NCI-H1105 treated with DMSO at 0.1 percent for 48 hours (cell line): ENCODE results near the gene YAP1.

Source experiments
- DNase-seq: peaks from one replicate; lab custom pipeline; 2025; lab: John Stamatoyannopoulos, UW

The YAP1 gene

DNA sequence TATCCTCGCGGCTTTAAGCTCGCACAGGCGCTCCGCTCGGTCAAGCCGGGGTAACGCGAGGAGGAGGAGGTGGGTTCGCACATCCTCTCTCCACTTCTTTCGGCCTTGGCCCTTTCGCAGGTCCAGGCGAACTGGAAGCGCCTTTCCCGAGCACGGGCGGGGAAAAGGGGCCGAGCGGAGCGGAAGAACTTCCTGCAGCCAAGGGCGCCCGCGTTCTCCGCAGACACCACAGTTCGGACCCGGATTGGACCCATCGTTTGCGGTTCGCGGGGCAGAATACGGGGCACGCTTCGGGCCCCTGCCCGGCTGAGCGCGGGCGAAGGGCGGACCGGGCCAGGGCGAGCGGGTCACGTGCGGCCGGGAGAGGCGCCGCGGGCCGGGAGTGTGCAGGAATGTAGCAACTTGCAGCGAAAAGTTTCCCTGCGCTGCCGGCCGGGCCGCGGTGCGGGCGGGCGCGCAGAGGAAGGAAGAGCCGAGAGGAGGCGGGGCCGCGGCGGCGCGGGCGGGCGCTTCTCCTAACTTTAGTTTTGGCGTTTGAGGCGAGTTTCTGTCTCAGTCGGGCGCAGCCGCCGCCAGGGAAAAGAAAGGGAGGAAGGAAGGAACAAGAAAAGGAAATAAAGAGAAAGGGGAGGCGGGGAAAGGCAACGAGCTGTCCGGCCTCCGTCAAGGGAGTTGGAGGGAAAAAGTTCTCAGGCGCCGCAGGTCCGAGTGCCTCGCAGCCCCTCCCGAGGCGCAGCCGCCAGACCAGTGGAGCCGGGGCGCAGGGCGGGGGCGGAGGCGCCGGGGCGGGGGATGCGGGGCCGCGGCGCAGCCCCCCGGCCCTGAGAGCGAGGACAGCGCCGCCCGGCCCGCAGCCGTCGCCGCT is at the start of gene YAP1:
TSS of gene YAP1 (plus strand) at position 552 of the 865 bp plus-strand sequence. CDS start 402 bp downstream, outside the sequence.
- no peak for DNase-seq

DNA sequence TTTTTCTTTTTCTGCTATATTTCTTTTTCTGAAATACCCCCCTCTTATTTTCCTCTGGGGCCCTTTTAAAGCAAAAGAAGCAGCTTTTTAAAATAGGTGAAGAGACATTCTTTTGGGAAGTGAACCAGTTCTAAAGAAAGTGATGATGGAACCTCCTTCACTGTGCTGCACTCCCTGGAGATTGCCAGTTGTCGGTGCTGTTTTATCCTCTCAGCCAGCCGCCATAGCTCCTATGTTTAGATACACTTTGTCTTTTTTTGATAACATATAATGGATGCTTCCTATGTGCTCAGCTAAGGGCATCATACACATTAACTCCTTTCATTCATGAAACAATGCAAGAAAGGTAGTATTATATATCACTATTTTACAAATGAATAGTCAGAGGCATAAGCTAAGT is 49.0 kb upstream of the YAP1 start:
- DNase-seq: no peak

DNA sequence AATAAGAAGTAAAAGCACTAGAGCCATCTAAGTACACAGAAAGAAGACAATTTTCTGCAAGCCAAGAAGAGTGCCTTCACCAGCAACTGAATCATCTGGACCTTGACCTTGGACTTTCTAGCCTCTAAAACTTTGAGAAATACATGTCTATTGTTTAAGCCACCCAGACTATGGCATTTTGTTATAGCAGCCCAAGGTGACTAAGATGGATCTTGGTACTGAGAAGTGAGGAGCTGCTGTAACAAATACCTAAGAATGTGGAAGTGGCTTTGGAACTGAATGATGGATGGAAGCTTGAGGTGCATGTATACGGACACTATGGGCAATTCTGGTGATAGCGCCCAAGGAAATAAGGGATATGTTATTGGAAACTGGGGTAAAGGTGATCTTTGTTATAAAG is 48.1 kb upstream of the YAP1 start:
- DNase-seq: no peak

DNA sequence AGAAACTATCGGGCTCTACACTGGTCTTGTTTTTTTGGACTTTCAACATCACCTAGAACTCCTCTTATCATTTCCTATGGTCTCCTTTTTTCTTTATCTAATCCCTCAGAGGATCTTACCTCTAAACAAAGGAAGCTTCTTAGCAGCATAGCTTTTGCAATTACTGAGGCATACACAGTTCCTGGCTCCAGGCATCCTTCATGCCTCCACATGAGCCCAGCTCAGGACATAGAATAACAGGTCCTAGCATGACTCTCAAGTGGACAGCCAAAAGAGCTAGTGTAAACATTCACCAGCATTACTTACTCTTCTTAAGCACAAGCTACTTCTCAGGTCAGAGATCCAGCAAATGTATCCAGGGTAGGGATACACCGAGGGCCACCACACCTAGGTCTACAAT is 45.9 kb upstream of the YAP1 start:
- DNase-seq: no peak

DNA sequence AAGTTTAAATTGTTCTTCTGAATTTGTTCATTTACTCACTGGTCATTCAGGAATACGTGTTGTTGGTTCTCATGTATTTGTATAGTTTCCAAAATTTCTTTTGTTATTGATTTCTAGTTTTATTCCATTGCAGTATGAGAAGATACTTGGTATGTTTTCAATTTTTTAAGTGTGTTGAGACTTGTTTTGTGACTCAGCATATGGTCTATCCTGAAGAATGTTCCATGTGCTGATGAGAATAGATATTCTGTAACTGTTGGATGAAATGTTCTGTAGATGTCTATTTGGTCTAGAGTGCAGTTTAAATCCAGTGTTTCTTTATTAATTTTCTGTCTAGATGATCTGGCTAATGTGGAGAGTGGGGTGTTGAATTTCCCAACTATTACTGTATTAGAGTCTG is 39.5 kb upstream of the YAP1 start:
- no peak for DNase-seq

DNA sequence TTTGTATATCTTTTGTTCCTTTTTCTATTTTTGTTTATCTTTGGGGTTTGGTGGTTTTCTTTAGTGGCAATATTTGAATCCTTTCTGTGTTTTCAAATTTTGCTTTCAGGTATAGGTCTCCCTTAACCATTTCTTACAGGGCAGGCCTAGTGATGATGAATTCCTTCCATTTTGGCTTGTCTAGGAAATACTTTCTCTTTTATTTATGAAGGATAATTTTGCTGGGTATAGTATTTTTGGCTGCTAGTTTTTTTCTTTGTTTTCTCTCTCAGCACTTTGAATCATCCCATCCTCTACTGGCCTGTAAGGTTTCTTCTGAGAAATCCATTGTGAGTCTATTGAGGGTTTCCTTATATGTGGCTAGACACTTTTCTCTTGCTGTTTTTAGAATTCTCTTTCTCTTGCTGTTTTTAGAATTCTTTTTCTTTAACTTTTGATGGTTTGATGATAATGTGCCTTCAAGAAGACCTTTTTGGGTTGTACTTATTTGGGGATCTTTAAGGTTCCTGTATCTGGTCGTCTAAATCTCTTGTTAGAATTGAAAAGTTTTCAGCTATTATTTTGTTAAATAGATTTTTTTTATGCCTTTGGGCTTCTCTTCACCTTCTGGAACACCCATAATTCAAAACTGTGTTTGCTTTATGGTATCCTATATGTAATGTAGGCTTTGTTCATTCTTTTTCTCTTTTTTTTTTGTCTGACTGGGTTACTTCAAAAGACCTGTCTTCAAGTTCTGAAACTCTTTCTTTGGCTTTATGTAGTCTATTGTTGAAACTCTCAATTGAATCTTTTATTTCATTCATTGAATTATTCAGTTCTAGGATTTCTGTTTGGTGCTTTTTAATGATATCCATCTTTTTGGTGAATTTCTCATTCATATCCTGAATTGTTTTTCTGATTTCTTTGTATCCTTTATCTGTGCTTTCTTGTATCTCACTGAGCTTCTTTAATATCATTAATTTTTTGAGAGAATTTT is 38.5 kb upstream of the YAP1 start:
- no peak for DNase-seq

DNA sequence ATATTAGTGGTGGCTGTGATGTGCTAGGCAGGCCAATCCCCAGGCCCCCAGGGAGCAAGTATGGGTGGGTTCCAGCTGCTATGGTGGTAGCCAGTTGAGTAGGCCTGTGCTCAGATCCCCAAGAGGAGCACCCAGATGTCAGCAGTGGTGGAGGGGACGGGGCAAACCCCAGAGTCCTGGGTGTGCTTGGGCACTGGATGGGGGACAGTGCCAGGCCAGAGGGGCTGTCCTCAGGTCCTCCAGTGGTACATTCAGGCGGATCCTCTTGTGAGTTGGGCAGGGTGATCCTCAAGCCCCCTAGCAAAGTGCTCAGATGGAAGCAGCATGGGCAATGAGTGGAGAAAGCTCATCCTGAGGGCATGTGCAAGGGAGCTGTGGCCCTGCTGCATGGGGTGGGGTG is 37.0 kb upstream of the YAP1 start:
- no peak for DNase-seq

DNA sequence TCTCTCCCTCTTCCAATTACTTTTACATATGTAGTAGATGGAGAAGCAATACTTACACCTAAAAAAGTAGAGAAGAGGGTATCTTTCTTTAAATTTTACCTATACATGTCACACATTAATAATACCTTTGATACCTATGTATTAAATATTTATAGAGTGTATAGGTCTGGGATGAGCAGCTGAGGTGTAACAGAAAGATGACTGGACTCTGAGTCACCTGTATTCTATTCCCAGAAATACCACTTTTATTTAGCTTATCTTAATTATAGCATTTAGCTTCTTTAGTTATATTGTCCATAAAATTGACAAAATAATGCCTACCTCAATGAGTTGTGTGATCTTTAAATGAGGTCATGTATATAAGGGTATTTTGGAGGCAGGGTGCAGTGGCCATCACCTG is 30.6 kb upstream of the YAP1 start:
- no peak for DNase-seq

DNA sequence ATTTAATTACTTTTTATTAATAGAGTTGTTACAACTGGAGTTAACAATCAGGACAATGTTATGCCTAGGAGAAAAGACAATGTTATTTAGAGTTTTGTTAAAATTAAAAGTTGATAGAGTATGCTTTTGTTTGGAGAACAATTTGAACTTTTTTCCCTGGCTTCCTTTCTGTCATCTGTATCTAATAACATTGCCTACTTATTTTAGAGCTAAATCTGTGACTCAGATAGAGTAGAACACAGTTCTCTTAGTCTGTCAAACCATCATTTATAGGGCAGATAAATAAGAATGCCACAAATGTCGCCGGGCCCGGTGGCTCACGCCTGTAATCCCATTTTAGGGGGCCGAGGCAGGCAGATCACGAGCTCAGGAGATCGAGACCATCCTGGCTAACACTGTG is 28.9 kb upstream of the YAP1 start:
- DNase-seq: no peak

DNA sequence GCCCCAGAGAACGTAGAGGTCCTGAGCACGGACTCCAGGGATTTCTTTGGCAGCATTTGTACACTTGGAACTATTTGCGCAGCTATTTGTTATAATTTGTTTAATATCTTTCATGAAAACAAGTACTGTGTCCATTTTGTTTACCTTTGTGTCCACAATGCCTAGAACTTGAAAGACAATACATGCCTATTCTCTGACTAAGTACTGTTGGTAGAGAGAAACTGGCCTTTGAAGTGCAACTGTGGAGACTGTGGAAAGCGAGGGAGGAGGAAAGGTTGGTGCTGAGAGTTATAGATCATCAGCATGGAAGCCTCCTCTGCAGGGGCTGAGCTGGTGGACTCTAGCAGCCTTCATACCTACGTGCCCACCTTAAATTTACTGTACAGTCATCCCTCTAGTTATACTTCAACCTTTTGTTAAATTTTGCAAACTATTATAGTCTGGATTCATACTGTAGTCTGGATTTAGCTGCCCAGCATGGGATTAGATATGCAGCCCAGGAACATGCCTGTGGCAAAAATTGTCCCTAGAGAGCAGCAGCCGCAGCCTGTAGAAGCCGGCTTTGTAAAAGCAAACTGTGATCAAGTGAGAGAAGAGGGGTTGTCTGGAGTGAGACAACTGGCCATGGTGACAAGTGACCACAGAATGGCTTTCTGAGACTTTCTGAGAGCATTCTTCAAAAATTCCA is 24.2 kb upstream of the YAP1 start:
- DNase-seq: no peak

DNA sequence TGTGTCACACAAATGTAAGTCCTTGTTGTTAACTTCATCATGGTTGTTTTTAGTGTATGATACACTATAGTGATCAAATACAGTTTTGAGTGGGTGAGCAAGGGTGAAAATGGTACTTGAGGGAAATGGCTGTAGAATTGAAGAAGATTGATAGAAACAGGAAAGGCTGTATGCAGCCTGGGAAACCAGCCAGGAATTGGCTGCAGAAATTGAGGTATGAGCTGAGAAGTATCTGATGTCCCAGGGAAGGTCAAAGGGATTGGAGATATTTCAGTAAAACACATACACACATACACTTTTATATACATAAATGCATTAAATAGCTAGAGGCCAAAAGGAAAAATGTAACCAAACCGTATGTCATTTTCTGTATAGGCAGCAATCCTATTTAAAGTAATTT is 13.1 kb upstream of the YAP1 start:
- DNase-seq: no peak

DNA sequence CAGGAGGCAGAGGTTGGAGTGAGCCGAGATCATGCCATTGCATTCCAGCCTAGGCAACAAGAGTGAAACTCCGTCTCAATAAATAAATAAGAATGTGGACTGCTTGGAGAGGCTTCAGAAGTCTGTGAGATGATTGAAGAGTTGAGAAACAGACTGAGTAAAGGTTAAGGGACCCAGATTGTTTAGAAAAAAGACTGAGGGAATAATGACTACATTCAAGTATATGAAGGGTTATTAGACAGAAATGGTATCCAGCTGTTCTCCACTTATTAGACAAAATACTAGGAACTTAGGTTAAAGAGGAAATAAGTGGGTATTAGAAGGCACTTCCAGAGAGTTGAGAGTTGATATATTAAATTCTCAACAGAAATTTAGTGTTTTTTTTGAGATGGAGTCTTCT is 10.5 kb upstream of the YAP1 start:
- DNase-seq: no peak

DNA sequence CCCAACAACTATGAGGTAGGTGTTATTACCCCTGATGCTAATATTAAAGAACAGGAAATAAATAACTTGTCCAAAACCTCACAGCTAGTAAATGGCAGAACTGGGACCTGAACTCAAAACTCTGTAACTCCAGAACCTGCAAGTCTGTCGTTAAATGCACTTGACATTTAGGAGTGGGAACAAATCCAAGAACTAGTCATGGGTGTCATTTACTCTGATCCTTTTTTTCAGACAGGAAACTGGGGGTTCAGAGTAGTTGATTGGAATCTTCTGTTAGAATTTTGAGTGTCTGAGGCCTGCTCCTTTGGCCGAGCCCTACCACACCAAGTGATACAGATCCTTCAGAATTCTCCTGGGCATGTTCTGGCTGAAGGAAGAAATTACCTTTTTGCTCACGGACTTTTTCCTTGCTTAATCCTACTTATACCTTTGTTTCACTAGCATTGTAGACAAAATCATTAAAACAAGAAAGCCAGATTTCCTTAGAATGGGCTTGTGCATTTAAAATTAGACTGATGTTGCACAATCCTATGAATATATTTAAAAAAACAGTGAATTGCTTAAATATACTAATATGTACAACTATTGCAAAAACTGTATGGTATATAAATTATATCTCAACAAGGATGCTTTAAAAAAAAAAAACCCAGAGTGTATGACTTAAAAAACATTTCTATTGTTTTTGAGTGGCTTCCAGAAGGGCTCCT is 1.4 kb upstream of the YAP1 start:
- no peak for DNase-seq

DNA sequence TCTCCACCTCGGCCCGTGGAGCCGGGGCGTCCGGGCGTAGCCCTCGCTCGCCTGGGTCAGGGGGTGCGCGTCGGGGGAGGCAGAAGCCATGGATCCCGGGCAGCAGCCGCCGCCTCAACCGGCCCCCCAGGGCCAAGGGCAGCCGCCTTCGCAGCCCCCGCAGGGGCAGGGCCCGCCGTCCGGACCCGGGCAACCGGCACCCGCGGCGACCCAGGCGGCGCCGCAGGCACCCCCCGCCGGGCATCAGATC is 439 bp downstream of the YAP1 start:
- DNase-seq: no peak

DNA sequence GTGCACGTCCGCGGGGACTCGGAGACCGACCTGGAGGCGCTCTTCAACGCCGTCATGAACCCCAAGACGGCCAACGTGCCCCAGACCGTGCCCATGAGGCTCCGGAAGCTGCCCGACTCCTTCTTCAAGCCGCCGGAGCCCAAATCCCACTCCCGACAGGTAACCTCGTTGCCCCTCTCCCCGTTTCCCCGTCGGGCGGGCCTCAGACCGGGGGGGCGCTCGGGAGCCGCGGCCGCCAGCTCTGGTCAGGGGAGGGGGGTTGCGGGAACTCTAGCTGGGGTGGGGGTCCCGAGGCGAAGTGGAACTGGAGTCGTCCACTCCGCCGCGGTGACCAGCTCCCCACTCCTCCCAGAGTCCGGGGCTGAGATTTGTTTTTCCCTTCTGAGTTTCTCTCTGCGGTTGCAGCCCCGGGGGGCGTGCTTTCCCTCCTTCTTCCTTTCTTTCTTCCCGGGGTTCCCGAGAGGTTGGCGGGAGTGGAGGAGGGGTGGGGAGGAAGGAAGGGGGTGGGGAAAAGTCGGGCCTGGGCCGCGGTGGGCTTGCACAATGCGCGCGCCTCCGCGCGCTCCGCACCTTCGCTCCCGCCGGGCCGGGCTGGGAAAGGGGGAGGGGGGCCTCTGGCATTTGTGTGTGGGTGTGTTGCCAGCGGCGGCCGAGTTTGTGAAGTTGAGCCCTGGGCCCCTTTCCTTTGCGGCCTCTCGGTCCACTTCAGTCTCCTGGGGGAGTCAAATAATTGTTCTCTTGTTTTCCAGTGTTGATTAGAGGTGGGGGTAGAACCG is 952 bp downstream of the YAP1 start:
- DNase-seq: no peak

DNA sequence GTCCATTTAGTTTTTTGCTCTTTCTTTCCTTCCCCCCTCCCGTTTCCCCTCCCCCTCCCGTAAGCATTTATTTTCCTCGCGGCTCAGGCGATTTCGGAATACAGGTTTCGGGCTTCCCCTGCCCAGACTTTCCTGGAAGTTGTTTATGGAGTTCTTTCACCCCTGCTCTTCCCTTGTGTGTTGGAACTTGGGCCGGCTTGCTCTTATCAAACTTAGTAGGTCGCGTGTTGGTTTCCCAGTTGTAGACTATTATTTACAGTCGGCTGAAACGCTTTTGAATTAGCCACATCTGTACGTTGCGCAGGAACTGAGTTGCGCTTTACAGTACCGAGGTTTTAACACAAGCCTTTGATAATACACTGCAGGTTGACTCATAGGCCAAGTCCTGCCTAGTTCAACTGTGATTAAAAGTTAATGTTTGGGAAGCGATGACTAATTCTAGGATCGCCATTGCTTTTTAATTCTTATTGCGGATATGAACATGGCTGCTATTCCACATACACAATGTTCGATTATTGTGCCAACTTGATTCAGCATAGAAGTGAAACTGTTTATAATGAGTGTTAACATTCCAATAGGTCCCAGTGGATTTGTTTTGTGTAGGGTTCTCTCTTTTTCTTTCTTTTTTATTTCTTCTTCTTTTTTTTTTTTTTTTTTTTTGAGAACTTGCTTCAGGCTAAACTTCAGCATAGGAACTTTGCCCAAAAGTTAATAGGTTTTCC is 1.7 kb downstream of the YAP1 start:
- no peak for DNase-seq

DNA sequence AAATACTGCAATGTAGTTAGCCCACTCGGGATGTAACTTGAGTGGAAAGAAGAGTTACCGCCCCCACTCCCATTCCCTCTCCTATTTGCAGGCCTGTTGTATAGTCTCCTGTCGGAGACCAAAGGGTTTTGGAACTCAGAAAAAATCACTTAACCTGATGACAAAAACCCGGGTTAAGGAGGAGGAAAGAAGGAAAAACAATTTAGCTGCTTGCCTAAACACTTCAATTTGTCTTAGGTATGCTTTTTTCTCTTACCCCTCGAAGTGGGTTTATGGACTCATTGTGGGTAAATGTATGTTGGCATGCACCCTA is 2.2 kb downstream of the YAP1 start:
- no peak for DNase-seq

DNA sequence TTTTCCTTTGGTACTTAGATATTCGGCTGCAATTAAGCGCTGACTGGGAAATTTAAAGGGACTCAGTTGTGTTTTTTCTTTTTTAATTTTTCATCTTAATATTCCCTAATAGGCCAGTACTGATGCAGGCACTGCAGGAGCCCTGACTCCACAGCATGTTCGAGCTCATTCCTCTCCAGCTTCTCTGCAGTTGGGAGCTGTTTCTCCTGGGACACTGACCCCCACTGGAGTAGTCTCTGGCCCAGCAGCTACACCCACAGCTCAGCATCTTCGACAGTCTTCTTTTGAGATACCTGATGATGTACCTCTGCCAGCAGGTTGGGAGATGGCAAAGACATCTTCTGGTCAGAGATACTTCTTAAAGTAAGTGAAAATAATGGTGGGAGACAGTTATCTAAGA is 3.8 kb downstream of the YAP1 start:
- no peak for DNase-seq

DNA sequence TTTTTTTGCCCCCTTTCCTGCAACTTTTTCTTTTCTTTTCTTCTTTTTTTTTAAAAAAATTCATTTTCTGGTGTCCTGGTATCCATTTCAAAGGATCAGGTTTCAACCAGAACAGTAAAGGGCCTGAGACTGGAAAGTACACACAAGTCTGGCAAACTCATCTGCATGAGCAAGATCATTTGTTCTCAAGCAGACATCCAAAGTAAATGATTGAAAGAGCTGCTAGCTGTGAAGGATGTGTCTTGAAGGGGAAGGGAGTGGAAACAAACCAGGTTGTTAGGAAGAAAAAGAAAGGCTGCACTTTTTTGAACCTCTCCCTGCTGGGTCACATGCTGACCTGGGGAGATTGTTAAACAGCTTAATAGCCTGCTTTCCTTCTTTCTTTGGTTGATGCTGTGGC is 5.3 kb downstream of the YAP1 start:
- DNase-seq: no peak

DNA sequence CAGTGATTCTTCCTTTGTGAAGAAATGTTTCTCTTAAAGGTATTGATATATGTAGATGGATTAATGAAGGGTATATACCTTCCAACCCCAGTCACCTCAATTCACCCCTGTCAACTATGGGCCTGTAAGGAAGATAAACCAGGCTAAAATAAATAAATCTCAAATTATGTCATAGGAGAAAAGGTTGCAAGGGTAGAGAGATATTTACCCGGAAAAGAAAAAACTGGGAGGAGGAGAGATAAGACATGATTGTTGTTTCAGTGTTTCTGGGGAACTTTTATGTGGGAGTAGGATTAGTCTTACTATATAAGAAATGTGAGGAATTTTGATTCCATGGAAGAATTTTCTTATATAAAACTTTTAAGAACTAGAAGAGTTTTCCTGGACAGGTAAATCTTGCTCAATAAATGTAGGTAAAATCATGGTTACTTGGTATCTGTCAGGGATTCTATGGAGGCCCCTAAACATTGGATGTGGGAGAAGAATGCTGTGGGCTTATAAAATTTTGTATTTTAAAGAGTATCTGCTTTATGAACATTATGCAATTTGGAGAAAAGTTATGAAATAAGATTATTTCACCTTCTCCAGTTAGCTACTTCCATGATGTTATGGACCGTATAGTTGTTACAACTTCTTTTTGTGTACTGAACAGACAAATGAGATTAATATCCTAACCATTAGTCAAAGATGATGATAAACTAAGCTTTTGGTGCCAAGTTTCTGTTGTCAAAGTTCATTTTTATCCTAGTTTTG is 6.4 kb downstream of the YAP1 start:
- no peak for DNase-seq
